ELR (cell line): ENCODE data around the gene EIF4H.
A peak's percentile ranks its signal among the peaks of the same experiment; 100 is the strongest.
"Not testable (repeated sequence)": the region's sequence is repeated elsewhere in the genome, so short reads cannot be mapped to it uniquely, and the experiment has no call there.

ENCODE experiments used
- DNase-seq: peaks from one replicate; pipeline ENCODE4 v3.0.0-alpha.2; 2015; ENCODE audit warnings: low read depth

EIF4H gene

DNA sequence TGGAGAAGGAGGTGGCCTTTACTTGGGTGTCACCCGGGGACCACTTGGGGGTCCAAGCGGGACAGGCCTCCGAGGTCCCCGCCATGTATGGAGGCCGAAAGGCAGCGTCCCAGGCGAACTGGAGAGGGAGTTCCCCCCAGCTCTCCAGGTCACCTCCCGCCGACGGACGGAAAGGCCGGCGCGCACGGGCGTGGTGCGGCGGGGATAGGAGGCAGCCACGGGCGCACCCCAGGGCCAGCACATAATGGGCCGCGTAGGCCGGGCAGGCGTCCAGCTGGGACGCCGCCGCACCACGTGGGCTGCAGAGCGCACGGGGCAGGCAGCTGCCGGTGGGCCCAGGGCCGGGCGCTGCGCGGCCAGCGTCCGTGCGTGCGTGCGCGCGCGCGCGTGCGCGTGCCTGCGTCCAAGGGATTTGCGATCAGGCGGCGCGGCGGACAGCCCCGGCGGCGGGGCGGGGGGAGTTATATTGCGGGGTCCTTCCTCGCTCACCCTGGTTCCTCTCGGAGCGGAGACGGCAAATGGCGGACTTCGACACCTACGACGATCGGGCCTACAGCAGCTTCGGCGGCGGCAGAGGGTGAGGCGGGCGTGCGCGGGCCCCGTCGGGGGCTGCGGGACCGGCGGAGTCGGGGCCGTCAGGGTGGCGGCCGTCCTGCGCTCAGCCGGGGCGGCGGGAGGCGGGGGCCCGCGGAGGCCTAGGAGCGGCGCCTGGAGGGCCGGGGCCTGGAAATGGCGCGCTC is at the start of gene EIF4H:
Gene EIF4H (plus strand): TSS at position 491 of the 740 bp plus-strand sequence. CDS start 28 bp downstream, at position 519.
- peak; percentile 93 for DNase-seq

GRCh38 chr7:74126220-74126880 is 47.8 kb upstream of the EIF4H start:
- no peak for DNase-seq

DNA sequence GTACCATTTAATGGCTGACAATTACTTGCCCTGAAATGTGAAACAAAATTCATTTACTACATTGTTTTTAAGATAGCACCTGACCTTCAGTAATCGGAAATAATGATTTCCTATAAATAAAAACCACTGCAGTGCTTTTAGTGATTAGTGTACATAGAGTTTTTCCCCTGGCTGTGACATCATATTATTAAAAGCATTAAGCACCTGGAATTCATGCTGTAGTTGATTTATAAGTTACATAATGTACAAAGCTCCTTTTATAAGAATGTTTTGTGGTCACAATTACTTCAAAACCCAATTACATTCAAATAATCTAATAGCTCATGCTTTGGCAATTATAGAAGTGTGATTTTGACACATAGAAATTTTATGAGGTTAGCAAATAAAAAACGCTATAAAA is 44.3 kb upstream of the EIF4H start:
- DNase-seq, result no peak

GRCh38 chr7:74130518-74130917 is 43.6 kb upstream of the EIF4H start:
- DNase-seq, result no peak

DNA sequence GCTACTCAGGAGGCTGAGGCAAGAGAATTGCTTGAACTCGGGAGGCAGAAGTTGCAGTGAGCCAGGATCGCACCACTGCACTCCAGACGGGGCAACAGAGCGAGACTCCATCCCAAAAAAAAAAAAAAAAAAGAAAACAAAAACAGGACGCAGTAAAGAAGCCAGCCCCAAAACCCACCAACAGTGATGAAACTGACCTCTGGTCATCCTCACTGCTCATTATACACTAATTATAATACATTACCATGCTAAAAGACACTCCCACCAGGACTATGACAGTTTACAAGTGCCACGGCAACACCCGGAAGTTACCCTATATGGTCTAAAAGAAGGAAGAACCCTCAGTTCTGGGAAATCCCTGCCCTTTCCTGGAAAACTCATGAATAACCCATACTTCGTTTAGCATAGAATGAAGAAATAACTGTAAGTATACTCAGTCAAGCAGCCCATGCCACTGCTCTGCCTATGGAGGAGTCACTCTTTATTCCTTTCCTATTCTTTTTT is 40.0 kb upstream of the EIF4H start:
- DNase-seq, result no peak

- no peak for DNase-seq
Measured at GRCh38 chr7:74138334-74138867, 35.8 kb upstream of the EIF4H start.

GRCh38 chr7:74138945-74139843 is 35.0 kb upstream of the EIF4H start:
- no peak for DNase-seq

GRCh38 chr7:74141705-74142104 is 32.5 kb upstream of the EIF4H start:
- peak; percentile 31 for DNase-seq

DNA sequence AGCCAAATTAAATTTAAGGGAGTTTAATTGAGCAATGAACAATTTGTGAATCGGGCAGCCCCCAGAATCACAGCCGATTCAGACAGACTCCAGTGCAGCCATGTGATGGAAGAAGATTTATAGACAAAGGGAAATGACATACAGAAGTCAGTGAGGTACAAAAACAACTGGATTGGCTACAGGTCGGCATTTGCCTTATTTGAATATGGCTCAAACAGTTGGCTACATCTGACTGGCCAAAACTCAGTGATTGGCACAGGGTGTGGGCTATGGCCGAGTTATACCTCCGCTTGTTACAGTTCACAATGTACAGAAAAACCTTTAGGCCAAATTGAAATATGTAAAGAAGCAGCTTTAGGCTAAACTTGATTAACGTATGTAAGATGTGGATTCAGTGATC is 30.8 kb upstream of the EIF4H start:
- DNase-seq, result no peak

- no peak for DNase-seq
Measured at GRCh38 chr7:74148491-74148890, 25.7 kb upstream of the EIF4H start.

- no peak for DNase-seq
Measured at GRCh38 chr7:74149071-74149470, 25.1 kb upstream of the EIF4H start.

GRCh38 chr7:74149603-74150002 is 24.6 kb upstream of the EIF4H start:
- no peak for DNase-seq

DNA sequence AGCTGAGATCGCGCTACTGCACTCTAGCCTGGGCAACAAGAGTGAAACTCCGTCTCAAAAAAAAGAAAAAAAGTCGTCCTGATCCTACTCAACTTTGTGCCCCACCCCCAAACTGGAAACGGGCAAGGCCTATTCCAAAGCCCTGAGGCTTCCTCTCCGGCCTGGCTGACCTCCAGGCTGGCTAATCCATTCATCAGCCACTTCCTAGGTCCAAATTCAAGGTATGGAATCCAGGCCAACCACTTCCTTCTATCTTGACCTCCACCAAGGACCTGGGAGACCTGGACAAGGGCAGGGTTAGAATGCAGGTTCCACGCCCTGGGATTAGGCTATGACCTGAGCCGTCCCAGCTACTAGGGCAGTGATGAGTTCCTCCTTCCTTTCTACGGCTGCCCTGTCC is 20.4 kb upstream of the EIF4H start:
- DNase-seq, result peak; percentile 39

DNA sequence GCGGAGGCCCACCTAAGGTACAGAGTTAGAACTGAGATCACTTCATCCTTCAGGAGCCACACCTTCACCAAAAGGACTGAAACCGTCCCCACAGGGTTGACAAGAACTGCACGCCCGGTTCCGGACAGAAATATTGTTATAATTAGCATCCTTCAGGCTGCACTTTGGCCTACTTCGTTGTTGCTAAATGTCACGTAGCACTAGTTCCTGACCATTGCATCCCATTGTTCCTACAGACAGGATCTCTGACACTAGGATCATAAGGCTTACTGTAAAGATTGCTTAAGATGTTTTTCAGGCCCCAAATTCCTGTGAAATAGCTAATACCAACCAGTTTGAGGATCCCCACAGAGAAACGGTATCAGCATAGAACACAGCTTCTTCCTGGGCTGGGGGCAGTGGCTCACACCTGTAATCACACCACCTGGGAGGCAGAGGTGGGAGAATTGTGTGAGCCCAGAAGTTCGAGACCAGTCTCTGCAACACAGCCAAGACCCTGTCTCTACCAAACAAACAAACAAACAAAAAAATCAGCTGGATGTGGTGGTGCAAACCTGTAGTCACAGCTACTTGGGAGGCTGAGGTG is 18.3 kb upstream of the EIF4H start:
- DNase-seq, result no peak

DNA sequence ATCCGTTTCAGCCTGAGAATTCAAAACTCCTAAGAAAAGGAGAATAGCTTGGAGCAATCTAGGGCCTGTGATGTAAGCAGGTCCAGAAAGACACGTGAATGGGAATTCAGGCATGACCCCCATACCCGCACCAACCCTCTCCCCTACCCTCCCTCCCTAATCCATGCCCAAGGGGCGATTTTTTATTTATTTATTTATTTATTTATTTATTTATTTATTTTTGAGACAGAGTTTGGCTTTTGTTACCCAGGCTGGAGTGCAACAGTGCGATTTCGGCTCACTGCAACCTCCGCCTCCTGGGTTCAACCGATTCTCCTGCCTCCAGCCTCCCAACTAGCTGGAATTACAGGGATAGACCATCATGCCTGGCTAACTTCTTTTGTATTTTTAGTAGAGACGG is 16.6 kb upstream of the EIF4H start:
- no peak for DNase-seq

DNA sequence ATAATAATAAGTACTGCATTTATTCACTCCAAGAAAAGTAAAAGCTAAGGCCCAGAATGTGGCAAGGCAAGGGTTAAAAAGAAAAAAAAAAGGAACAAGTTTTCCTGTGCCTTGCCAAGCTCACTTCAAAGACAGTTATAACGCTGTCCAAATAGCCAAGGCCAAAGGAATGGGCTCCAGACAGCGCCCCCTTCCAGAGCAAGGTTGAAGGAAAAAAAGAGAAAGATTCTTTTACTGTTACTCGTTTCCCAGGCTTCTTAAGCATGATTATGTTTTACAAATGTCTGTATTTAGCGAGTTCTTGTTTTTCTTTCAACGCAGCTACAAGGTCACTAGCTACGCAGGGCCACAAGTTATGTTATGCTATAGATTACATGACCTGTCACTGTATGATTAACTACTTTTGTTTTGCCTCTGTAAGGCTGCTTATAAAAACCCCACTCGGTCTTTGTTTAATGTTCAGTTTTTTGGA is 9.1 kb upstream of the EIF4H start:
- DNase-seq, result peak; percentile 37

GRCh38 chr7:74165867-74166593 is 8.1 kb upstream of the EIF4H start:
- DNase-seq, result no peak

GRCh38 chr7:74167324-74167723 is 6.8 kb upstream of the EIF4H start:
- not testable (repeated sequence) for DNase-seq

DNA sequence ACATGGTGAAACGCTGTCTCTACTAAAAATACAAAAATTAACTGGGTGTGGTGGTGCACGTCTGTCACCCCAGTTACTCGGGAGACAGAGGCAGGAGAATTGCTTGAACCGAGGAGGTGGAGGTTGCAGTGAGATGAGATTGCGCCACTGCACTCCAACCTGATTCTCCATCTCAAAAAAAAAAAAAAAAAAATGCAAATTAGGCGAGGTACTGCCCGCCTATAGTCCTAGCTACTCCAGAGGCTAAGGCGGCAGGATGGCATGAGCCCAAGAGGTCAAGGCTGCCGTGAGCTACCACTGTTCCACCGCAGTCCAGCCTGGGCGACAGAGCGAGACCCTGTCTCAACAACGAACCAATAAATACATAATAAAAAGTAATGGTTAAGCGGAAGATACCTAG is 1.1 kb upstream of the EIF4H start:
- no peak for DNase-seq

- no peak for DNase-seq
Measured at GRCh38 chr7:74173491-74173865, 678 bp upstream of the EIF4H start.

DNA sequence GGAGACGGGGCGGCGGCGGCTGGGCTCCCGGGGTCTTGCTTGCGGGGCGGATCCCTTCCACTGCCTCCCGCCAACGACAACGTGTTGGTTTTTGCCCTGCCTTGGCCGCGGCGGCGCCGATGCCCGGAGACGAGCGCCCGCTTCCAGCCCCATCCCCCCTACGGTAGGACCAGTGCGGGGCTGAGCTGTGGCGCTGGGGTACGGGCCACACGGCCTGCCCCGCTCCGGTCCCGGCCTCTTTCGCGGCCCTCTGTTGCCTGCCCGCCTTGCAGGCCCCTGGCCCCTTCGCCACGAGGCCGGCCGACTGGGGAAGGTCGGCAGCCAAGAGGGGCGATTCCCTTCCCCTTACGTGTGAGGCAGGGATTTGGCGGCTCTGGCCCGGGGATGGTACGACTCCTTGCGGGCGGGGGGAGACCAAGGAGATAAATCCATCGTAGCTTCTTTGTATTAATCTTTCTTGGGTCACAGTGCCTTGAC is 488 bp downstream of the EIF4H start:
- DNase-seq, result peak; percentile 58
